T-cell (primary cell): ENCODE measurements around the gene DHX9. TPM values are rescaled to one million over a fixed set of nuclear protein-coding genes. Genes with fewer than 3 reads are reported as not detected.

Source experiments
- ATAC-seq, 4 experiments: fragments of 200-7000 bp in 3 of 4; fragments of 150-1000 bp in 1 of 4; cut with Tn5 transposase; replicated peaks in 1 of 4; 1 replicate in 3 of 4; 2 replicates in 1 of 4; pipeline ENCODE4 v1.10.0; 2021; ENCODE audit warnings: moderate library complexity in 3 of 4, mild to moderate bottlenecking in 2 of 4, moderate number of reproducible peaks in 1 of 4
- CTCF ChIA-PET, 2 donors: fragments of 300-600 bp; sonication (Branson Sonifier 250); formaldehyde crosslinking; loops; one replicate each; lab custom pipeline; 2022; ENCODE audit warnings: antibody characterized with exemption in 2 of 2; lab: Charles Lee
- POLR2A ChIA-PET, 2 donors: fragments of 300-600 bp; sonication (Branson Sonifier 250); formaldehyde crosslinking; loops; one replicate each; lab custom pipeline; 2022; ENCODE audit warnings: antibody characterized with exemption in 2 of 2; lab: Charles Lee
- DNase-seq, 35 experiments: peaks; one replicate each; pipeline versions ENCODE4 v3.0.0 to v3.0.0-alpha.2; 2013 to 2023
- H3K27ac ChIP-seq: one replicate; pipeline ENCODE4 v1.5.1; 2013; ENCODE audit warnings: low read length
- H3K27me3 ChIP-seq, 2 experiments: replicated peaks in 1 of 2; 1 replicate in 1 of 2; 2 replicates in 1 of 2; pipeline versions ENCODE4 v1.6.1 to v1.7.0; 2013; ENCODE audit warnings: low read length in 1 of 2, mixed read lengths in 1 of 2; ENCODE audit not compliant: control insufficient read depth in 2 of 2, insufficient read depth in 2 of 2; ENCODE audit errors: extremely low read depth in 1 of 2
- H3K36me3 ChIP-seq, 2 donors: 1 replicate in 1 of 2; 2 replicates in 1 of 2; pipeline versions ENCODE4 v1.6.1 to v1.7.0; 2013; ENCODE audit warnings: low read length in 1 of 2; ENCODE audit not compliant: control insufficient read depth in 2 of 2, insufficient read depth in 1 of 2; ENCODE audit errors: extremely low read depth in 1 of 2
- H3K4me1 ChIP-seq, 2 experiments: 1 replicate in 1 of 2; 2 replicates in 1 of 2; pipeline versions ENCODE4 v1.6.1 to v1.7.0; 2013; ENCODE audit warnings: low read length in 2 of 2, mixed read lengths in 1 of 2; ENCODE audit not compliant: insufficient read depth in 2 of 2, control insufficient read depth in 1 of 2; ENCODE audit errors: extremely low read depth in 1 of 2
- H3K4me3 ChIP-seq, 2 donors: 1 replicate in 1 of 2; 2 replicates in 1 of 2; pipeline versions ENCODE4 v1.5.1 to v1.7.0; 2013; ENCODE audit warnings: mild to moderate bottlenecking in 2 of 2, low read length in 1 of 2, moderate library complexity in 1 of 2; ENCODE audit not compliant: control insufficient read depth in 1 of 2; ENCODE audit errors: extremely low read depth in 1 of 2
- H3K9me3 ChIP-seq: 2 replicates; pipeline ENCODE4 v1.7.0; 2013
- H3K27ac Mint-ChIP-seq, 2 donors: one replicate each; pipeline ENCODE4 v1.8.0; 2020 to 2021; ENCODE audit warnings: mild to moderate bottlenecking in 2 of 2, mixed read lengths in 2 of 2
- H3K27me3 Mint-ChIP-seq, 2 donors: one replicate each; pipeline ENCODE4 v1.8.0; 2021 to 2022; ENCODE audit warnings: mixed read lengths in 2 of 2
- H3K36me3 Mint-ChIP-seq: one replicate; pipeline ENCODE4 v1.8.0; 2021; ENCODE audit warnings: mixed read lengths
- H3K4me1 Mint-ChIP-seq, 3 donors: one replicate each; pipeline ENCODE4 v1.8.0; 2020 to 2022; ENCODE audit warnings: mixed read lengths in 3 of 3, mild to moderate bottlenecking in 1 of 3
- H3K4me3 Mint-ChIP-seq, 3 donors: one replicate each; pipeline ENCODE4 v1.8.0; 2020 to 2022; ENCODE audit warnings: mild to moderate bottlenecking in 3 of 3, mixed read lengths in 3 of 3, moderate library complexity in 3 of 3
- H3K9me3 Mint-ChIP-seq, 3 donors: one replicate each; pipeline ENCODE4 v1.8.0; 2020 to 2022; ENCODE audit warnings: mixed read lengths in 3 of 3
- WGBS: methylation state at CpG from one replicate; pipeline ENCODE4 v1.1.5; 2013; ENCODE audit warnings: missing lambda C conversion rate; ENCODE audit not compliant: insufficient coverage; 5-methylcytosine and 5-hydroxymethylcytosine counted together
- total RNA-seq, 35 experiments: library from RNA in 6 of 35; stranded (reverse) in 6 of 35; fragments of 120-200 nt in 1 of 35; gene quantifications; one replicate each; pipeline versions ENCODE4 v1.2.1 to v1.2.4 and lab custom pipeline; 2013 to 2026

DHX9 gene
- total RNA-seq, 5 donors from 2014 or later (not counting 1 experiment from before 2014, with no cell fraction given) = 180 to 264 (median 193) TPM

DNA sequence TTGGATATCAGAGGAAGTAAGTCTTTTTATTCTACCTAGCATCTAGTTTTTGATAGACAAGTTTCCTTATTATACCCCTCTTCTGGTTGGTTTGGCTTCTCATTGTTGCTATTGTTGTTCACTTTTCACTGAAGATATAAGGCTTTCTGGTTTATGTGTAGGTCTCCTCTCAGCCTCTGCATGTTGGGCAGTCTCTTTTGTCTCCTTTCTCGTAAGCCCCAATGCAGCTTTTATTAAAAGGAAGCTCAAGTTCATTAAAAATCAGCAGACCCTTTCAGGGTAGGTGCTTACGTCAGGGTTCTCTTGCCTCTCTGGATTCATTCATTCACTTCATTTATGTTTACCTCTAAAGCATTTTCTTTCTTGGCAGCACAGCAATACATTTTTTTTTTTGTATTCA is 4.8 kb upstream of the DHX9 start:
- Mint-ChIP-seq H3K4me3 (no peak overlapping the region), H3K36me3 (peaks cover 6% of the 10 kb centered on the region), H3K9me3 (no peaks in the 10 kb centered on the region), H3K27ac (no peak overlapping the region), H3K27me3 (peaks cover 0 to 2% of the 10 kb centered on the region in 2 donors), H3K4me1 (peaks cover 4 to 11% (median 7%) of the 10 kb centered on the region in 3 donors)
- CTCF ChIA-PET = interaction anchor here in 1 of 2 donors (0.7 kb wide), 1 partner anchor 737 kb away, joined by 3 read pairs; no protein-coding TSS in a partner anchor
- no peak overlapping the region for H3K4me3 ChIP-seq
- H3K27ac ChIP-seq = no peak overlapping the region
- DNase-seq (no peak), ATAC-seq (no peak)
- no peaks in the 10 kb centered on the region for H3K9me3 ChIP-seq
- H3K36me3 ChIP-seq = no peaks in the 10 kb centered on the region
- POLR2A ChIA-PET = no interaction called here
- H3K4me1 ChIP-seq = peaks cover 2 to 6% of the 10 kb centered on the region in 2 experiments
- 100% methylated on average over 1 of the region's 2 CpGs for WGBS
- no peaks in the 10 kb centered on the region for H3K27me3 ChIP-seq

DNA sequence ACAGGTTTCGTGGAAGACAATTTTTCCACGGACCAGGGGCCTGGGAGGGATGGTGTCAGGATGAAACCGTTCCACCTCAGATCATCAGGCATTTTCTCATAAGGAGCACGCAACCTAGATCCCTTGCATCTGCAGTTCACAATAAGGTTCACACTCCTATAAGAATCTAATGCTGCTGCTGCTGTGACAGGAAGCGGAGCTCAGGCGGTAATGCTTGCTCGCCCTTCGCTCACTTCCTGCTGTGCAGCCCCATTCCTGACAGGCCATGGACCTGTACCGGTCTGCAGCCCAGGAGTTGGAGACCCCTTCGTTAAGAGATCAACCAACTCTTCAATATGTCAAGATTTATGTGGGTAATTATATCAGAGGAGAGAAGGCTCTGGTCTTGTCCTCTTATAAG is 3.3 kb upstream of the DHX9 start:
- H3K4me1 Mint-ChIP-seq = peaks cover 12 to 20% (median 17%) of the 10 kb centered on the region in 3 donors
- CTCF ChIA-PET = no interaction called here

DNA sequence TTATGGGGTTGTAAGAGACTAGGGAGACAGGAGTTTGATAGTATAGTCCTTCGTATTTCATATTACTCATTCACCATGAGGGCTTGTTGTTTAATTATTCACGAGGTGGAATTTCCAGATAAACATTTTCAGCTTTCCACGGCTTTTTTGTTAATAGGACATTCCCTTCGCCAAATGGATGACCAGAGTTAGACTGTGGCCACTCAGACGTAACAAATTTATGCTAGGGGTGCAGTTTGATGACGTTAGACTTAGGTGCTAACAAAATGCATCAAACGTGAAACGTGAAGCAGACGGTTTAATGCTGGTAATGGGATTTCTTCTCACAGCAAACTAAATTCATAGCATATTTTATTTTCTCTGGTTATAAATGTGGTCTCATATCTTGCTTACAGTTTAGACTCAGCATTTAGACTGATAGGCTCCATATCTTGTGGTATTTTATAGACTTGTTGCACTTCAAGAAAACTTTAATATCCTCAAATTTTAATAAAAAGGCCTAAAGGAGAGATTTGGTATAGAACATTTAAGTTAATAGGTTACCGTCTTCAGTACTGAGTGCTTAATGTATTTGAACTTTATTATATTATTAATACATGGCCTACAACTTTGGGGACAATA is 2.3 kb downstream of the DHX9 start:
- ATAC-seq (no peak), DNase-seq (peak in 1 of 35 experiments; percentile 21)
- WGBS = no CpG with 5 or more reads among the region's 10 CpGs
- no peaks in the 10 kb centered on the region for H3K27me3 ChIP-seq
- no peaks in the 10 kb centered on the region for H3K9me3 ChIP-seq
- Mint-ChIP-seq H3K27me3 (peaks cover 0 to 2% of the 10 kb centered on the region in 2 donors), H3K9me3 (no peaks in the 10 kb centered on the region), H3K4me3 (peak overlapping the region; percentile 93 to 97 (median 96)), H3K4me1 (peaks cover 65 to 71% (median 69%) of the 10 kb centered on the region in 3 donors), H3K36me3 (peaks cover 31% of the 10 kb centered on the region), H3K27ac (peak overlapping the region; percentile 93 to 97)
- ChIA-PET POLR2A (interaction anchor here in 1 of 2 donors (0.6 to 0.9 kb wide), 2 partner anchors 8 to 675 kb away, joined by 4 read pairs; no protein-coding TSS in a partner anchor), CTCF (interaction anchor here in 1 of 2 donors (0.8 kb wide), 1 partner anchor 48 kb away, joined by 3 read pairs; no protein-coding TSS in a partner anchor)
- H3K4me3 ChIP-seq = peak overlapping the region in 1 of 2 donors; percentile 92
- peaks cover 6 to 31% of the 10 kb centered on the region in 2 donors for H3K36me3 ChIP-seq
- peaks cover 36 to 37% of the 10 kb centered on the region in 2 experiments for H3K4me1 ChIP-seq
- peak overlapping the region; percentile 16 for H3K27ac ChIP-seq

More for the DNA sequence above, 3.3 kb upstream of the DHX9 start:
- DNase-seq (no peak), ATAC-seq (no peak)
- Histone ChIP-seq H3K36me3 (no peaks in the 10 kb centered on the region), H3K27ac (no peak overlapping the region), H3K27me3 (no peaks in the 10 kb centered on the region), H3K4me3 (no peak overlapping the region), H3K9me3 (no peaks in the 10 kb centered on the region), H3K4me1 (peaks cover 5 to 9% of the 10 kb centered on the region in 2 experiments)
- peaks cover 0 to 2% of the 10 kb centered on the region in 2 donors for H3K27me3 Mint-ChIP-seq
- H3K4me3 Mint-ChIP-seq = no peak overlapping the region
- POLR2A ChIA-PET = no interaction called here
- 86% methylated on average over 5 of the region's 10 CpGs for WGBS
- peaks cover 10% of the 10 kb centered on the region for H3K36me3 Mint-ChIP-seq
- H3K9me3 Mint-ChIP-seq = no peaks in the 10 kb centered on the region
- no peak overlapping the region for H3K27ac Mint-ChIP-seq

DNA sequence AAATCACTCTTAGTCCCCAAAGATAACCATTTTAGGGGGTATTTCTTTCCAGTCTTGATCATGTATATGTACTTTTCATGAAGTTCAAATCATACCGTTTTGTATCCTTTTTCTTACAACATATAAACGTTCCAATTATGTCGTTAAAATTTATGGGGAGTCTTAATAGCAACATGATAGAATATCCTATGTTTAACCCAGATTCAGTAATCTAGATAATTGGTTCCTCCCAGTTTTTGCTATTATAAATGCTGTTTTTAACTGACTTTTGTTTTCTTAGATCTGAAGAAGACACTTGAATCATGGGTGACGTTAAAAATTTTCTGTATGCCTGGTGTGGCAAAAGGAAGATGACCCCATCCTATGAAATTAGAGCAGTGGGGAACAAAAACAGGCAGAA is 3.1 kb downstream of the DHX9 start:
- no peaks in the 10 kb centered on the region for H3K9me3 ChIP-seq
- no peaks in the 10 kb centered on the region for H3K9me3 Mint-ChIP-seq
- no peak overlapping the region for H3K27ac ChIP-seq
- peaks cover 39% of the 10 kb centered on the region for H3K36me3 Mint-ChIP-seq
- H3K36me3 ChIP-seq = peaks cover 6 to 37% of the 10 kb centered on the region in 2 donors
- peaks cover 0 to 2% of the 10 kb centered on the region in 2 donors for H3K27me3 Mint-ChIP-seq
- ATAC-seq (no peak), DNase-seq (no peak)
- peak overlapping the region in 1 of 2 donors; percentile 34 for H3K27ac Mint-ChIP-seq
- peaks cover 73 to 79% (median 77%) of the 10 kb centered on the region in 3 donors for H3K4me1 Mint-ChIP-seq
- CTCF ChIA-PET = no interaction called here
- peak overlapping the region; percentile 46 to 97 (median 93) for H3K4me3 Mint-ChIP-seq
- peaks cover 36 to 37% of the 10 kb centered on the region in 2 experiments for H3K4me1 ChIP-seq
- POLR2A ChIA-PET = interaction anchor here (0.6 to 1.1 kb wide), 5 partner anchors 12 to 1192 kb away, joined by 3 to 7 read pairs (median 4); no protein-coding TSS in a partner anchor
- no peak overlapping the region for H3K4me3 ChIP-seq
- 25% methylated on average over 1 of the region's 4 CpGs for WGBS
- H3K27me3 ChIP-seq = no peaks in the 10 kb centered on the region

DNA sequence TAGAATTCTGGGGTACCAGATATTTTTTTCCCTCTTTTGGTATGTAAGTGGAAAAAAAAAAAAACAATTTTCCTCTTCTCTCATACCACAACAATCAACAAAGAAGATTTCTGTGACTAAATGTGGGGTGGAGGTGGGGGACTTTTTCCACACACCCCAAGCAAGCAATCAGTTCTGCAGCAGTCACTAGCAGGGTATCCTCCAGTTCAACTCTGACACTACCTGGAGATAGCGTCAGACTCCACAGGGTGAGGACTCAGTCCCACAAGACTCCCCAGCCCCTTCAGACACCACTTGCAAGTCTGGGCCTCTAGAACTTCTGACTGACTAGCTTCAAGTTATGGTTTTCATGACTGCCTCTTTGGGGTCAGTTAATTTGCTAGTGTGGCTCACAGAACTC is 6.2 kb downstream of the DHX9 start:
- Mint-ChIP-seq H3K9me3 (no peaks in the 10 kb centered on the region), H3K36me3 (peaks cover 59% of the 10 kb centered on the region), H3K4me3 (peak overlapping the region in 1 of 3 donors; percentile 44), H3K4me1 (peaks cover 89 to 95% (median 95%) of the 10 kb centered on the region in 3 donors), H3K27ac (peak overlapping the region; percentile 22 to 27), H3K27me3 (no peaks in the 10 kb centered on the region)
- ChIA-PET POLR2A (no interaction called here), CTCF (no interaction called here)
- Histone ChIP-seq H3K36me3 (peaks cover 11 to 65% of the 10 kb centered on the region in 2 donors), H3K27ac (no peak overlapping the region), H3K27me3 (no peaks in the 10 kb centered on the region), H3K4me3 (no peak overlapping the region), H3K9me3 (no peaks in the 10 kb centered on the region), H3K4me1 (peaks cover 34% of the 10 kb centered on the region in 2 experiments)
- WGBS = no CpG with 5 or more reads among the region's 1 CpG
- DNase-seq (no peak), ATAC-seq (no peak)

DNA sequence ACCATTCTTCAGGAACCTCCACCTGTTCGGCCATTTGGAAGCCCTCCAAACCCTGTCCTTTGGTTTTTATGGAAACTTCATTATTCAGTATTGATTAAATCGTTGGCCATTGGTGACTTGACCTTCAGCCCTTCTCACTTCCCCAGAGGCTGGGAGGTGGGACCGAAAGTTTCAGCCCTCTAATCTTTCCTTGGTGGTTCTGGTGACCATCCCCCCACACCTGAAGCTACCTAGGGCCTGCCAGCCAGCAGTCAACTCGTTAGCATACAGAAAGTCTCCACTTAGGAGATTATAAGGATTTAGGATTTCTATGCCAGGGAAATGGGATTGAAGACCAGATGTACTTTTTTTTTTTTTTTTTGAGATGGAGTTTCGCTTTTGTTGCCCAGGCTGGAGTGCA is 6.7 kb downstream of the DHX9 start:
- Histone ChIP-seq H3K27ac (no peak overlapping the region), H3K4me3 (no peak overlapping the region), H3K27me3 (no peaks in the 10 kb centered on the region), H3K9me3 (no peaks in the 10 kb centered on the region), H3K4me1 (peaks cover 31% of the 10 kb centered on the region in 2 experiments), H3K36me3 (peaks cover 13 to 69% of the 10 kb centered on the region in 2 donors)
- WGBS = no CpG with 5 or more reads among the region's 5 CpGs
- CTCF ChIA-PET = no interaction called here
- Mint-ChIP-seq H3K27me3 (no peaks in the 10 kb centered on the region), H3K27ac (no peak overlapping the region), H3K9me3 (no peaks in the 10 kb centered on the region), H3K4me1 (peaks cover 87 to 93% (median 92%) of the 10 kb centered on the region in 3 donors), H3K4me3 (peak overlapping the region in 1 of 3 donors; percentile 17), H3K36me3 (peaks cover 58% of the 10 kb centered on the region)
- no peak for DNase-seq
- ATAC-seq = no peak
- POLR2A ChIA-PET = interaction anchor here in 1 of 2 donors (1.5 kb wide), 1 partner anchor 13 kb away, joined by 8 read pairs; no protein-coding TSS in a partner anchor
